Fibroblast of skin of right quadriceps (primary cell): ENCODE measurements around the gene SPON2.

Source experiments
- DNase-seq: peaks from one replicate; pipeline ENCODE4 v3.0.0-alpha.2; 2013

Gene SPON2

DNA sequence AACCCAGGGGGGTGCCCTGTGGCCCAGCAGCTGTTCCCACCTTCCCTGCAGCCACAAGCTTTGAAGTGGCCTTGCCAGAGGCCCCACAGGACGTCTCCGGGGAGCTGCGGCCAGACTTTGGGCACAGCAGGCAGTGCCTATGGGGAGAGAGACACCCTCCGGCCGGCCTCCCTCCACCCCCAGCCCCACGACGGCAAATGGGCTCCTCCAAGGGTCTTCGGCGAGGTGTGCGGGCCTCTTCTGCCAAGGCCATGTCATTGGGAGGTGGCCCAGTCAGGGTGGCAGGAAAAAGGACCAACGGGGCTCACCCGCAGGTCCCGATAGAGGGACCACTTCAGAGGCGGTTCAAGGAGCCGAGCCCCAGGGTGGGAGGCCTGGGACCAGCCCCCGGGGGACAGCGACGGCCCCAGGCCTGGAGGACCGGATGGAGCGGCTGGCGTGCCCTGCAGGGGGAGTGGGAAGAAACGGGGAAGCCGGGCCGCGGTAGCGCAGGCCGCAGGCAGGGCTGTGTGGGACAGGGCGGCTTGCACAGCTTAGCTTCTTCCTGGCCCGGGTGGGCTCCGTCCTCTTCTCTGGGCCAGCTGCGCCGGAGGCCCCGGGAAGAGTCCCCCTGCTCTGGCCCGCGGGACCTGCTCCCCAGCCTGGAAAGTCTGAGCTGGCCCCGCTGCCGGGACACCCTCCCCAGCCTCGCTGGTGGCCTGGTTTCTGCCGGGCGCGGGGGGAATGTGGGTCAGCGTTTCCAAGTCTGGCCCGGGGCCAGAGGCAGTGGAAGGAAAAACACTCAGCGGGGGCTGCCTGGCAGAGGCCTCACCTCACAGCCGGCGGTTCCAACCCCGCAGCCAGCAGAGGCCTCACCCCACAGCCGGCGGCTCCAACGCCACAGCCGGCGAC lies 21.9 kb upstream of the SPON2 start:
- no peak for DNase-seq

DNA sequence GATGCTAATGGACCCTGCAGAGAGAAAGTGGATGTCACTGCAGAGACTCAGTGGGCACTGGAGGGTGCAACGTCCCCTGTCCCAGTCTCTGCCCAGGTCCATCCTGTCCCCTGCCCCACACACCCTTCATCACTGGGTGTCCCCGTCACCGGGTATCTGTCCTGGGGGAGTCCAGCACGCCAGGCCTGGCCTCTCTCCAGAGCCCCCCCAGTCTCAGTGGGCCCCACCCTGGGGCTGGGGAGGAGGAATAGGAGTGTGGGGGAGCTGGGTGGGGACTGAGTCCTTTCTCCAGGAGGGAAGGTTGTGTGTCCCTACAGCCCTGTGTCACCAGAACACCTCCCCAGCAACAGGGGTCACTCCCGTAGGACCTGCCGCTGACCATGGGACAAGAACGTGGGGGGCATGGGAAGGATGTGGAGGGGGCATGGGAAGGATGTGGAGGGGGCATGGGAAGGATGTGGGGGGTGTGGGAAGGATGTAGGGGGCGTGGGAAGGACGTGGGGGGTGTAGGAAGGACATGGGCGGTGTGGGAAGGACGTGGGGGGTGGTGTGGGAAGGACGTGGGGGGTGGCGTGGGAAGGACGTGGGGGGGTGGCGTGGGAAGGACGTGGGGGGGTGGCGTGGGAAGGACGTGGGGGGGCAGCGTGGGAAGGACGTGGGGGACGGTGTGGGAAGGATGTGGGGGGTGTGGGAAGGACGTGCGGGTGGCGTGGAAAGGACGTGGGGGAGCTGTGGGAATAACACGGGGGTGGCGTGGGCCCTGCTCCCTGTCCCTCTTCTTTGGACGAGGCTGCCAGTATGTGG lies 21.0 kb upstream of the SPON2 start:
- no peak for DNase-seq

DNA sequence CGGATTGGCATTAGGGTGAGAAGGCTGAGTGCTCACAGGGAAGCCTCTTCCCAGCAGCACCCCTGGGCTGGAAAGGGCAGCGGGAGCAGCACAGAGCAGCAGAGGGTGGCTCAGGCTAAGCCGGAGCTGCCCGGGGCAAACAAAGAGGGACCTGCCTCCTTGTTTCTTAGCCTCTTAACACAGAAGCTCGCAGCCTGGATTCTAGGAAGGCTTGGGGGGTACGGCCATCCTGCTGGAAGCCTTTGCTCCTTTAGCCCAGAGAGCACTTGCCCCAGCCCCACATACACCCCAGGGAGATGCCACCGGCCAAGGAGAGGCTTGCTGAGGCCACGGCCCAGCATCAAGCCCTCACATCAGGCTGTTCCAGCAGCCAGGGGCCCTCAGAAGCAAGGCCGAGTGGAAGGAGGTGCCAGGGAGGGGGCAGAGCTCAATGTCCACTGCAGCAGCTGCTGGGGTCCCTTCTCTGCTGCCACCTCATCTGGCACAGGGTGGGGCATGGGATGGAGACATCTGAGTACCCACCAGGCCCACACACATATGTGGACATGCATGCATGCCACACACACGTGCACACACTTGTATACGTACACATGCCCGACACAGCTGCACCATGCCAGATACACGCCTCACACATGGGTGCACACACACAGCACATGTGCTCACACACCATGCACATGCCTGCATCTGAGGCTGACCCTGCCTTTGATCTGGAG lies 20.3 kb upstream of the SPON2 start:
- DNase-seq, result no peak

DNA sequence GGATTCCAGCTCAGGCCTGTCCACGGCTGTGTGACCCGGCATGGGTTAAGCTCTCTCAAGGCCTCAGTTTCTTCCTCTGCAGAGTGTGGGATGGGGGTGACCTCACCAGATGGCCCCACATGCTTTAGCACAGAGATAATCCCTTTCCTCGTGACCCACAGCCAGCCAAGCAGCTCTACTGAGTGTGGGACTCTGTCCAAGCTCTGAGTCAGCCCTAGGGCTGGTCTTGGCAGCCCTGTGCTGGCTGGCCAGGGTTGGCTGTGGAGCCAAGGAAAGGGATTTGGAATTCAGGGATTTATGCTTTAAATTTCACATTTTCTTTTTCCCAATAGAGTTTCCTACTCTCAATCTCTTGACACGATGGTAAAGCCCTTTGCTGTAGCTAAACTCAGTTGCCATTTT lies 19.7 kb upstream of the SPON2 start:
- DNase-seq, result peak; percentile 95

DNA sequence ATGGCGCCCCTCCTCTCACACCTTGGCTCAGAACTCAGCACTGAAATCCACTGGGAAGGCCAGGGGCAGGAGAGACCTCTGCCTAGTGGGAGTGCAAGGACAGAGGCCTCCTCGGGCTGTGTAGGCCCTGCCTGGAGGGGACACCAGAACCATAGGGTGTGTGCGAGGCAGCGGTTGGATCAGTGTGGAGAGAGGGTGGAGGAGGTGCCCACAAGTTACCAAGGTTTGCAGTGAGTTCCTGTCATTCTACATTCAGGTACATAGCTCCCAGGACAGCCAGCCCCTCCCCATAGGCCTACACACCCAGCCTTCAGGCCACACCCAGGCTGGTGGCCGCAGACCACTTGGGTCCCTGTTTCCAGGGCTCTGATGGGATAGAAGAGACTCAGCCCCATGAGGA lies 19.2 kb upstream of the SPON2 start:
- DNase-seq, result no peak

DNA sequence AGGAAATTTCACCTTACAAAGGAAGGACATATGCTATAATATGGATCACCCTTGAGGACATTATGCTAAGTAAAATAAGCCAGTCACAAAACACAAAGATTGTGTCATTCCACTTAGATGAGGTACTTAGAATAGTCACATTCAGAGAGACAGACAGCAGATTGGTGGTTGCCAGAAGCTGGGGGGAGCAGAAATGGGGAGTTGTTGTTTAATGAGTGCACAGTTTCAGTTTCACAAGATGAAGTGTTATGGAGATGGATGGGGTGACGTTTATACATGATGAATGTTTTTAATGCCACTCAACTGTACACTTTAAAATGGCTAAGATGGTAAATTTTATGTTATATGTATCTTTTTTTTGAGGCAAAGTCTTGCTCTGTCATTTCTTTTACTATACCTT lies 14.8 kb upstream of the SPON2 start:
- no peak for DNase-seq

DNA sequence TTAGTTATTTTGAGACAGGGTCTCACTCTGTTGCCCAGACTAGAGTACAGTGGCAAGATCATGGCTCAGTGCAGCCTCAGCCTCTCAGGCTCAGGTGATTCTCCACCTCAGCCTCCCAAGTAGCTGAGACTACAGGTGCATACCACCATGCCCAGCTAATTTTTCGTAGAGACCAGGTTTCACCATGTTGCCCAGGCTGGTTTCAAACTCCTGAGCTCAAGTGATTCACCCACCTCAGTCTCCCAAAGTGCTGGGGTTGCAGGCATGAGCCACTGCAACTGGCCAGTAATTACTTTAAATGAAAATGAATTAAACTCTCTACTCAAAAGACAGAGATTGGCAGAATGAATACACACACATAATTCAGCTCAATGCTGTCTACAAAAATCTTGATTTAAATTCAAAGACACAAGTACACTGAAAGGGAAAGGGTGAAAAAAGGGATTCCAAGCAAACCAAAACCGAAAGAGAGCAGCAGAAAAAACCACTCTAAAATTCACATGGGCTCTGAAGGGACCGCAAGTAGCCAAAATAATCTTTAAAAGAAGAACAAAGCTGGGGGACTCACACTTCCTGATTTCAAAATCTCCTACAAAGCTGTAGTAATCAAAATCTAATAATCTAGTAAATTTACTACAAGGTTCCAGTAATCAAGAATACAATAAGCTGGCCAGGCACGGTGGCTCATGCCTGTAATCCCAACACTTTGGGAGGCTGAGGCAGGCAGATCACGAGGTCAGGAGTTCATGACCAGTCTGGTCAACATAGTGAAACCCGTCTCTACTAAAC lies 11.8 kb upstream of the SPON2 start:
- DNase-seq, result no peak

DNA sequence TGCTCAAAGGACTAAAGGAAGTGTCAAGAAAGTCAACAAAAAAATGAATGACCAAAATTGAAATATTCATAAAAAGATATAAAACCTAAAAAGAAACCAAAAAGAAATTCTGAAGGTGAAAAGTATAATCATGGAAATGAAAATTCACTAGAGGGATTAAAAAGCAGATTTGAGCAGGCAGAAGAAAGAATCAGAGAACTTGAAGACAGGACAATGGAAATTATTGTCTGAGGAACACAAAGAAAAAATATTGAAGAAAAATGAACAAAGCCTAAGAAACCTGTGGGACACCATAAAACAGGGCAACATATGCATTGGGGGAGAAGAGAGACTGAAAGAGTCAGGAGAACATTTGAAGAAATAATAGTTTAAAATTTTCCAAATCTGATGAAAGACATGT lies 9.9 kb upstream of the SPON2 start:
- no peak for DNase-seq

DNA sequence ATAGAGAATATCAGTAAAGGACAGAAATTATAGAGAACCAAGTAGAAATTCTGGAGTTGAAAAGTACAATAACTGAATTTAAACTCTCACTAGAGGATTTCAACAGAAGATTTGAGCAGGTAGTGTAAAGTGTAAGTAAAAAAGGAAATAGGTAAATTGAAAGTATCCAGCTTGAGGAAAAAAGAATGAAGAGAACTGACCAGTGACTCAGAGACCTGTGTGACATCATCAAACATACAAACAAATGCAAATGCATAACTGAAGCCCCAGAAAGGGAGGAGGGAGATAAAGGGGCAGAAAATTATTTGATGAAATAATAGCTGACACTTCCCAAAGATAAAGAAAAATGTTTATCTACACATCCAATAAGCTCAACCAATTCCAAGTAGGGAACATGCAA lies 8.3 kb upstream of the SPON2 start:
- DNase-seq, result no peak

DNA sequence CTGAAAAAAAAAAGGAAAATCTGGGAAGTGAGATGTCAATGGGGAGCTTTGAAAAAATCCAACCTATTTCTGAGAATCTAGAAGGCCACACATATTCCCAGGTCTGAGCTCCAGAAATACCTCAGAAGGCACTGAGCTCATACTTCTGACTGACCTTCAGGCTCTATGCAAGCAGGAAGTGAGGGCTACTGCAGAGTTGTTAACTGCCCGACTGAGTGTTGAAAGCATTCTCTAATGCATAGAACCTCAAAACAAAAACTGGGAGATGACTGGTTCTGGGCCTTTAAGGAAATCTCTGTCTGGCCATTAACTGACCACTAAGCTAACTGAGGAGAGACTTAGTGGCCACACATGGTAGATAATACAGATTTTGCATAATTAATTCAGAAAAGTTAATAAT lies 7.6 kb upstream of the SPON2 start:
- no peak for DNase-seq

DNA sequence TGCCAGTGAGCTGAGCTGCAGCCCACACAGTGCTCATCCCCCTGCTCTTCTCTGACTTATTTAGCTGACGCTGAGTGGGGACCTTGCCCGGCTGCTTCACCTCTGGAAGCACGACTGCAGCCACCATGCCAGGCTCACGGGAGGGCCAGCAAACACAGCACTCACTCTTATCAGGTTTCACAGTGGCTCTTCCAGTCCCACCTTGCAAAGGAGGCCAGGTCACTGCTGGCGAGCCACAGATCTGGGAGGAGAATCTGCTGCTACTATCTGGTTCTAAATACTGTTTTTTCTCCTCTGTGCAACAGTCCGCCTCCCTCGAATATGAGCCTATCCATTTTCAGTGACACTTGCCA lies 6.7 kb upstream of the SPON2 start:
- DNase-seq, result no peak

DNA sequence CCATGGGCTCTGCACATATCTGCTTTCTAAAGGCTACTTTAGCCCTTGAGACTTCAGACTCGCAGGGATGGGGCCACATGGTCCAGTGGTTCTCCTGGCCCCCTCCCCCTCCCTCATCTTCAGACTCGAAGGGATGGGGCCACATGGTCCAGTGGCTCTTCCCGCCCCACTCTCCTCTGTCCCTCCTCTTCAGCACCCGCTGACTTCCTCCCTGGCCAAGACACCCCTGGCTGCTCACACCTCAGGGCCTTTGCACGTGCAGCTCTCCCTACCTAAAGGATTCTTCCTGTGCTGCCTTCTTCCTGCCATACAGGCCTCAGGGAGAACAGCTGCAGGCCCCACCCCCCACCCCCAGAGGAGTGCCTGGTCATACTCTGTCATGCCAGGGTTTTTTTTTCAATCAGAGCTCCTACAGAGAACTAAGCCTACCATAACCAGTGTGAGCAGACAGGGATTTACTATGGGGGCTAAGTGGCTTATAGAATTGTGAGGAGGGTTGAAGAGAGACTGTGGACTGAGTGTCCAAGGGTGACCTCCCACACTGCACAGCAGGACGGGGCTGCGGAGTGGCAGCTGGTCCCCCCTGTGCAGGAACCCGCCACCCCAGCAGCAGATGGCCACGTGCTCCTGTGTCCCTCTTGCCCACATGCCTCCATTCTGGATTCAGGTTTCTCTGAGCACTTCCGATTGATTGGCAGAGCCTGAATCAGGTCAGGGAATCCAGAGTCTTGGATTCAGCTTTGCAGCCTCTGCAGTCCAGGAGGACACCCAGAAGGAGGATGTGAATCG lies 6.1 kb upstream of the SPON2 start:
- DNase-seq, result peak; percentile 19

DNA sequence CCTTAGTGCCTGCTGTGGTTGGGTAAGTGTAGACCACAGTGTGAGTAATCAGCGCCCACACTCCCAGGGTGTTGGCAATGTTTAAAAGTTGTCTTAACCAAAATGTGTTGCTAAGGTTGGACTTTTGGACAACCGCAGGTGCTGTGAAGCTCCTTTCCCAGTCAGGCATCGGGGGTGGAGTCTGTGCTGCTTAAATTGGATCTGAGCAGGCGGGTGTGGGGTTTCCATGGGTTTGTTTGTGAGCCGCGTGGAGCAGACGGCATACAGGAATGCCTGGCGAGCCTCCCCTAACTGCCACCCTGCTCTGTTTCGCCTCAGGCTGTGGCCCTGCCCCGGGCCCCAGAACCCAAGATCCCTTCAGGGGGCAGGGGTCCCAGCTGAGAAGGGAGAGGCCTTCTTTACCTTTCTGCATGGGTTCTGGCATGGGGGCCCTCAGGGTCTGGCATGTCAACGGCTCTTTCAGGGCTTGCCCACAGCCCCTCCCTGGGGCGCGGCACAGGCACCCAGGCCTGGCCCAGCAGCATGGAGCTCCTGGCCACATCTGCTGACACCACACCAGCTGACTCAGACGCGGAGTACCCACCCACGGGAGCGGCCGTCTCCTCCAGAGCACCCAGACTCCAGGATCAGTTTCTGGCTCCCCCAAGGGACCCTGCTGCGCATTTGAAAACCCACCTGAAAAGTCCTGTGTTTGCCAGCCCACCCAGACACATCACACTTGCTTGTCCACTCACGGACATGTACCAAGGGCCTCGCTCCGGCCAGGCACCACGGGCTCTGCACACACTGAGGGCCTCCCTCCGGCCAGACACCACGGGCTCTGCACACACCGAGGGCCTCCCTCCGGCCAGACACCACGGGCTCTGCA lies 5.1 kb upstream of the SPON2 start:
- DNase-seq, result no peak

DNA sequence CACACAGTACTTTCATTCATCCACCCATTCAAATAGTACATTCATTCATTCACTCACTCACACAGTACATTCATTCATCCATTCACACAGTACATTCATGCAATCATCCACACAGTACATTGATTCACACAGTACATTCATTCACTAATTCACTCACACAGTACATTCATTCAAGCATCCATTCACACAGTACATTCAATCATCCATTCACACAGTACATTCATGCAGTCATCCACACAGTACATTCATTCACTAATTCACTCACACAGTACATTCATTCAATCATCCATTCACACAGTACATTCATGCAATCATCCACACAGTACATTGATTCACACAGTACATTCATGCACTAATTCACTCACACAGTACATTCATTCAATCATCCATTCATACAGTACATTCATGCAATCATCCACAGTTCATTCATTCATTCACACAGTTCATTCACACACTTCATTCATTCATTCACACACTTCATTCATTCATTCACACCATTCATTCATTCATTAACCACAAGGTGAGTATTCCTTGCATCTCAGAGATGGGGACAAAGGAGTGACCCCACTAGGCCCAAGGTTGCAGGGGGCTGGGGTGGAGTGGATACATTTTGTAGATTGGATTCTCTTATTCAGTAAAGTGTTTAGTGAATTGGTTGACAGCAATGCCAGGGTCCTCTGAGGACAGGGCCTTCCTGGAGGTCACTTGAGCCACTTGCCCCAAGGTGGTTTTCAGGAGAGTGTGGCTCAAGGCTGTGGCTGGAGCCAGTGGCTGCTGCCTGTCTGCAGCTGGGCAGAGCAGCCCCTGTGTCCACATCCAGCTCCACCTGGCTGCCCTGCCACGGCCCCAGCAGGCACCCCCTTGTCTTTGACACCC lies 4.3 kb upstream of the SPON2 start:
- DNase-seq, result no peak

DNA sequence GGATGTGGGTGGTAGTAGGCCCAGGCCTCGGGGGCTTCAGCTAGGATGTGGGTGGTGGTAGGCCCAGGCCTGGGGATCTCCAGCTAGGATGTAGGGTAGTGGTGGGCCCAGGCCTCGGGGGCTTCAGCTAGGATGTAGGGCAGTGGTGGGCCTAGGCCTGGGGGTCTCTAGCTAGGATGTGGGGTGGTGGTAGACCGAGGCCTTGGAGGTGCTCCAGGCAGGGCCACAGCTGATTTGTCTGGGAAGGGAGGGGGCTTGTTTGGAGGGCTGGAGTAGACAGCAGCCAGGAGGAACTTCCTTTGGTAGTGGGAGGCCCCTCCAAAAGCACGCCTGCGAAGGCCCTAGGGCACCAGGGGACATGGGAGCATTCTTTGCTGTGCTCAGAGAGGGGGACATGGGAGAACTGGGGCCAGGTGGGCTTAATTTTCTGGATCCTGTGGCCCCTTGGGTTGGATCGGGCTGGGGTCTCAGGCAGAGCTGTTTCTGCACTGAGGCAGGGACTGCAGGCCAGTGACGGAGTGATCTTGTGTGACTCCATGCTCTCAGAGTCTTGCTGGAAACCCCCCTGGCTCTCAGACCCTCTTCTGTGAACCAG lies 3.3 kb upstream of the SPON2 start:
- no peak for DNase-seq

DNA sequence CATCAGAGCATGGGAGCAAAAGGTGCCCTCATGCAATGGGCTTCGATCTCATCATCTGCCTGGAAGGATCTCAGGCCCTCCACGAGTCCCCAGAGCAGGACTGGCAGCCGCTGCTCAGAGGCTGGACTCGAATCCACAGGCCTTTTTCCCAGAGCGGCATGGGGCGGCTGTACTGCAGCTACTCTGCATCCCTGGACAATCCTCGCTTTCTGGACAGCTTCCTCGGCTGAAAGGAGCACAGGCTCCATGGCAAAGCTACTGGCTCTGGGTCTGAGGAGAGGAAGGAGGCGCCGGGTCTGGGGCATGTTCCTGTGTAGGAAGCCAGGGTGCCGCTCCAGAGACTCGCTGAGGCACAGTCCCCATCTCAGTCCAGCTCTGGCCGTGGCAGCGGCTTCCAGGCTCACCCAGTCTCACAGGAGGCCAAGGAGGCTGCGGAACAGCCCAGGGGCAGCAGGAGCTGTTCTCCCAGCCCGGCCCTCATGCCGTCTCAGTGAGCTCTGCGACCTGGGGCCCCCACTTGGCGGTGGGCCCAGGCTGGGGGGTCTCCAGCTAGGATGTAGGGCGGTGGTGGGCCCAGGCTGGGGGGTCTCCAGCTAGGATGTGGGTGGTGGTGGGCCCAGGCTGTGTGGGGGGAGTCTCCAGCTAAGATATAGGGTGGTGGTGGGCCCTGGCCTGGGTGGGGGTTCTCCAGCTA lies 2.7 kb upstream of the SPON2 start:
- no peak for DNase-seq

DNA sequence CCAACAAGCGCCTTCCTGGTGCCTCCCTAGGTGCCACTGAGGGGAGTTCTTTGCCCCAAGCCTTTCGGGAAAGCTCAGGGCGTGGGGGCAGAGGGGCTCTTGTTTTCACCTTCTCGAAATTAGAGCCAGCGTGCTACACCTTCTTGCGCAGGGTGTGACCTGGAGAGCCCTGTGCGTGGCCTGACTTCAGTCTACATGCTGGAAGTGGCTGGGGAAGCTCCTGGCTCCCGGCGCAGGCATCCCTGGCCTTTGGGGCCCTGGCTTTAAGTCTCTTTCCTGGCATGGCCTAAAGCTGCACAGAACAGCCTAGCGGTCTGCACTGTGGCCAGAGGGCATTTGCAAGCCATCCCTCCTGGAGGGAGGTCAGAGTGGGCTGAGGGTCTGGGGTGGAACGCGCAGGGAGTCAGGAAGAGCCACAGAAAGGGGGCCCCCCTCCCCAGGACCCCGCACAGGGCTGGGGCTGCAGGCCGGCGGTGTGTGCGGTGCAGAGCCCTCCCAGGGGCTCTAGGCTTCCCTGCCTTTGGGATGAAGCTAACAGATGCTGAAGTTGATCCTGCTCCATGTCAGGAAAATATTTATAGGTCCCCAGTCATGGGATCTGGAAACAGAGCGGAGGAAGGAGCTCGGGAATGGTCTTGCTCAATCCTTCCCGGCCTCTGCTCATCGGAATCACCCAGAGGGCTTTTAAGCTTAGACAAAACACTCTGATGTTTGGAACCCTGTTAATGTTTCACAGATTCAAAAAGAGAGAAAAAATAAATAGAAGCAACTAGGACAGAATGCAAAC lies 781 bp upstream of the SPON2 start:
- DNase-seq, result peak; percentile 51
